ENCODE results near the gene NPAS3. TPM values are rescaled to one million over a fixed set of nuclear protein-coding genes. Genes with fewer than 3 reads are reported as not detected.

The NPAS3 gene
- total RNA-seq, 1 experiment from 2014 or later: not detected

DNA sequence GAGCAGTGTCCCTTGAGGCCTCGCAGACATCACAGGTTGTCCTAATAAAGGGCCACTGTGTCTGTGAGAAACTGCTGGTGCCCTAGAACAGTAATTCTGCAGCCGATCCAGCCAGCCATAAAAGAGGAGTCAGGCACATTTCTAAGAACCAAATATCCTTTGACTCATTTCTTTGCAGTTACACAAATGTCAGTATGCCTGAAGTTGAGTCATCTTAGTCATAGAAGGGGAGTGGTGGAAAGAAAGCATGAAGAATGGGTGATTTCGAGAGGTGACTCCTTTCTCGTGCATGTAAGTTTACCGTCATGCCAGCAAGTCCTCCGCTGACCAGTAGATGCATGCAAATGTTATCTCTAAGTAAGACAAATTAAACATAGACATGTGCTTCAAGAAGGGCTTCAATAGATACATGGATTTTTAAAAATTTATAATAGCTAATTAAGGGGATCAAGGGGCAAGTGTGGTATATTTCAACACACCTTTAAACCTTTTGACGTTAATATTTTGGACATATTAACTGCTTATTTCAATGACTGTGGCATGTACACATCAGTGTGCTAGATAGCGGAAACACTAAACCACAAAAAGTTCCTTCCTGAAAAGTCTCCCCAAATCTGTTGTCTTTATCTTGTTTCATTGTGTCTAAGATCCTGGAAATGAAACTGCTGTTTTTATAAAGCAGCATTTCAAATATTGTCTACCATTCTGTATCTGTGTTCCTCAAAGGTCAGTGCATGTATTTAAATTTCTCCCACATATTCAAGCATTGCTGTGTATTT, 497.4 kb downstream of the NPAS3 start:
- no peak overlapping the region for H3K27ac ChIP-seq (ENCODE audit: low read depth, low read length)
- ChIA-PET POLR2A (no interaction called here), RAD21 (ENCODE audit: low non-redundant PET in 1 of 2, low total read pairs in 2 of 2, uncharacterized antibody in 2 of 2, unreplicated experiment in 2 of 2) (no interaction called here), CTCF (no interaction called here)
- no peaks in the 10 kb centered on the region for H3K9me2 ChIP-seq (ENCODE audit: insufficient read depth)
- DNase-seq (ENCODE audit: low read depth, low spot score) (no peak), ATAC-seq (no peak)
- no peaks in the 10 kb centered on the region for H3K27me3 ChIP-seq (ENCODE audit: insufficient read depth, low read length)
- H3K4me2 ChIP-seq (ENCODE audit: low read length): no peak overlapping the region
- H3K4me3 ChIP-seq (replicated peaks in 1 of 2; ENCODE audit: low read depth in 1 of 2, low read length in 2 of 2): no peak overlapping the region
- no peaks in the 10 kb centered on the region for H3K9me3 ChIP-seq (ENCODE audit: control insufficient read depth in 1 of 2, insufficient read depth in 1 of 2, low read depth in 1 of 2, low read length in 2 of 2)
- H3K9ac ChIP-seq (ENCODE audit: low read length): no peak overlapping the region
- no peaks in the 10 kb centered on the region for H3K79me2 ChIP-seq (ENCODE audit: insufficient read depth, low read length)
- H3K4me1 ChIP-seq (ENCODE audit: control insufficient read depth in 1 of 2, insufficient read depth in 2 of 2, low read length in 2 of 2): no peaks in the 10 kb centered on the region
- no peak overlapping the region for H2AFZ ChIP-seq (ENCODE audit: low read depth, low read length, poor library complexity, severe bottlenecking)
- H4K20me1 ChIP-seq (ENCODE audit: insufficient read depth): no peaks in the 10 kb centered on the region
- intact Hi-C loops (cut with micrococcal nuclease): no loop called here
- H3K36me3 ChIP-seq (ENCODE audit: control insufficient read depth in 1 of 2, insufficient read depth in 2 of 2, low read length in 2 of 2): no peaks in the 10 kb centered on the region
- no TSS peak for BruUV-seq (replicated peaks)
- no peak for TF ChIP-seq RAD21 (IDR thresholded peaks at IDR 0.05; ENCODE audit: low read depth)
- TF ChIP-seq, protein P1, sequence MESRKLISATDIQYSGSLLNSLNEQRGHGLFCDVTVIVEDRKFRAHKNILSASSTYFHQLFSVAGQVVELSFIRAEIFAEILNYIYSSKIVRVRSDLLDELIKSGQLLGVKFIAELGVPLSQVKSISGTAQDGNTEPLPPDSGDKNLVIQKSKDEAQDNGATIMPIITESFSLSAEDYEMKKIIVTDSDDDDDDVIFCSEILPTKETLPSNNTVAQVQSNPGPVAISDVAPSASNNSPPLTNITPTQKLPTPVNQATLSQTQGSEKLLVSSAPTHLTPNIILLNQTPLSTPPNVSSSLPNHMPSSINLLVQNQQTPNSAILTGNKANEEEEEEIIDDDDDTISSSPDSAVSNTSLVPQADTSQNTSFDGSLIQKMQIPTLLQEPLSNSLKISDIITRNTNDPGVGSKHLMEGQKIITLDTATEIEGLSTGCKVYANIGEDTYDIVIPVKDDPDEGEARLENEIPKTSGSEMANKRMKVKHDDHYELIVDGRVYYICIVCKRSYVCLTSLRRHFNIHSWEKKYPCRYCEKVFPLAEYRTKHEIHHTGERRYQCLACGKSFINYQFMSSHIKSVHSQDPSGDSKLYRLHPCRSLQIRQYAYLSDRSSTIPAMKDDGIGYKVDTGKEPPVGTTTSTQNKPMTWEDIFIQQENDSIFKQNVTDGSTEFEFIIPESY (IDR thresholded peaks at IDR 0.05; ENCODE audit: extremely low read depth, insufficient replicate concordance, low read length): no peak
- no peak for TF ChIP-seq YY1 (IDR thresholded peaks at IDR 0.05; ENCODE audit: extremely low read depth, insufficient replicate concordance, low read depth, low read length)
- TF ChIP-seq, protein P2, sequence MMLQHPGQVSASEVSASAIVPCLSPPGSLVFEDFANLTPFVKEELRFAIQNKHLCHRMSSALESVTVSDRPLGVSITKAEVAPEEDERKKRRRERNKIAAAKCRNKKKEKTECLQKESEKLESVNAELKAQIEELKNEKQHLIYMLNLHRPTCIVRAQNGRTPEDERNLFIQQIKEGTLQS (IDR thresholded peaks at IDR 0.05): no peak
- TF ChIP-seq SRF (IDR thresholded peaks at IDR 0.05; ENCODE audit: low read depth): no peak

DNA sequence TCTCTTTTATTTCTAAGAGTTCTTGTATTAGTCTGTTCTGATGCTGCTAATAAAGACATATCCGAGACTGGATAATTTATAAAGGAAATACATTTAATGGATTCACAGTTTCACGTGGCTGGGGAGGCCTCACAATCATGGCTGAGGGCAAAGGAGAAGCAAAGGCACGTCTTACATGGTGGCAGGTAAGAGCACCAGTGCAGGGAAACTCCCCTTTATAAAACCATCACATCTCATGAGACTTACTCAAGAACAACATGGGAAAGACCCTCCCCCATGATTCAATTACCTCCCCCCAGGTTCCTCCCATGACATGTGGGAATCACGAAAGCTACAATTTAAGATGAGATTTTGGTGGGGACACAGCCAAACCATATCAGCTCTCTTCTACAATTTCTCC, 503.0 kb downstream of the NPAS3 start:
- H3K27me3 ChIP-seq (ENCODE audit: insufficient read depth, low read length): no peaks in the 10 kb centered on the region
- H3K4me1 ChIP-seq (ENCODE audit: control insufficient read depth in 1 of 2, insufficient read depth in 2 of 2, low read length in 2 of 2): no peaks in the 10 kb centered on the region
- no peak overlapping the region for H3K4me2 ChIP-seq (ENCODE audit: low read length)
- H3K9ac ChIP-seq (ENCODE audit: low read length): no peak overlapping the region
- no peak for ATAC-seq
- no peak overlapping the region for H3K27ac ChIP-seq (ENCODE audit: low read depth, low read length)
- DNase-seq (ENCODE audit: low read depth, low spot score): no peak
- no peak overlapping the region for H3K4me3 ChIP-seq (replicated peaks in 1 of 2; ENCODE audit: low read depth in 1 of 2, low read length in 2 of 2)
- no peaks in the 10 kb centered on the region; a peak in 1 of 4 replicates for H3K9me3 ChIP-seq (ENCODE audit: control insufficient read depth in 1 of 2, insufficient read depth in 1 of 2, low read depth in 1 of 2, low read length in 2 of 2)
- RAD21 ChIA-PET (ENCODE audit: low non-redundant PET in 1 of 2, low total read pairs in 2 of 2, uncharacterized antibody in 2 of 2, unreplicated experiment in 2 of 2): no interaction called here
- no peaks in the 10 kb centered on the region for H4K20me1 ChIP-seq (ENCODE audit: insufficient read depth)
- H3K36me3 ChIP-seq (ENCODE audit: control insufficient read depth in 1 of 2, insufficient read depth in 2 of 2, low read length in 2 of 2): no peaks in the 10 kb centered on the region
- intact Hi-C loops (cut with micrococcal nuclease): no loop called here
- no peaks in the 10 kb centered on the region for H3K9me2 ChIP-seq (ENCODE audit: insufficient read depth)
- no peak overlapping the region for H2AFZ ChIP-seq (ENCODE audit: low read depth, low read length, poor library complexity, severe bottlenecking)
- no peaks in the 10 kb centered on the region for H3K79me2 ChIP-seq (ENCODE audit: insufficient read depth, low read length)
- CTCF ChIA-PET: no interaction called here
- POLR2A ChIA-PET: no interaction called here
- BruUV-seq (replicated peaks): no TSS peak
- TF ChIP-seq, protein P3, sequence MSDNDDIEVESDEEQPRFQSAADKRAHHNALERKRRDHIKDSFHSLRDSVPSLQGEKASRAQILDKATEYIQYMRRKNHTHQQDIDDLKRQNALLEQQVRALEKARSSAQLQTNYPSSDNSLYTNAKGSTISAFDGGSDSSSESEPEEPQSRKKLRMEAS (IDR thresholded peaks at IDR 0.05): no peak
- TF ChIP-seq, protein P4, sequence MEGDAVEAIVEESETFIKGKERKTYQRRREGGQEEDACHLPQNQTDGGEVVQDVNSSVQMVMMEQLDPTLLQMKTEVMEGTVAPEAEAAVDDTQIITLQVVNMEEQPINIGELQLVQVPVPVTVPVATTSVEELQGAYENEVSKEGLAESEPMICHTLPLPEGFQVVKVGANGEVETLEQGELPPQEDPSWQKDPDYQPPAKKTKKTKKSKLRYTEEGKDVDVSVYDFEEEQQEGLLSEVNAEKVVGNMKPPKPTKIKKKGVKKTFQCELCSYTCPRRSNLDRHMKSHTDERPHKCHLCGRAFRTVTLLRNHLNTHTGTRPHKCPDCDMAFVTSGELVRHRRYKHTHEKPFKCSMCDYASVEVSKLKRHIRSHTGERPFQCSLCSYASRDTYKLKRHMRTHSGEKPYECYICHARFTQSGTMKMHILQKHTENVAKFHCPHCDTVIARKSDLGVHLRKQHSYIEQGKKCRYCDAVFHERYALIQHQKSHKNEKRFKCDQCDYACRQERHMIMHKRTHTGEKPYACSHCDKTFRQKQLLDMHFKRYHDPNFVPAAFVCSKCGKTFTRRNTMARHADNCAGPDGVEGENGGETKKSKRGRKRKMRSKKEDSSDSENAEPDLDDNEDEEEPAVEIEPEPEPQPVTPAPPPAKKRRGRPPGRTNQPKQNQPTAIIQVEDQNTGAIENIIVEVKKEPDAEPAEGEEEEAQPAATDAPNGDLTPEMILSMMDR (IDR thresholded peaks at IDR 0.05 in 2 of 3, conservative IDR thresholded peaks at IDR 0.05 in 1 of 3; ENCODE audit: borderline replicate concordance in 1 of 3, insufficient read depth in 1 of 3, low read depth in 2 of 3, low read length in 2 of 3): no peak
- no peak for TF ChIP-seq RAD21 (IDR thresholded peaks at IDR 0.05; ENCODE audit: low read depth)
- no peak for TF ChIP-seq CBX3 (IDR thresholded peaks at IDR 0.05; ENCODE audit: low read depth)
- no peak for TF ChIP-seq TCF7L2 (IDR thresholded peaks at IDR 0.05; ENCODE audit: borderline replicate concordance, extremely low read depth, insufficient read depth, insufficient read length)
- TF ChIP-seq SRF (IDR thresholded peaks at IDR 0.05; ENCODE audit: low read depth): no peak
